Neural progenitor cell (in vitro differentiated cells): ENCODE results near the gene CHRNA4.

Experiments
- CTCF ChIP-seq: fragments of 200-600 bp; sonication (generic); IDR thresholded peaks from 2 replicates; pipeline ENCODE4 v1.5.1; 2017; ENCODE audit warnings: antibody characterized with exemption, mild to moderate bottlenecking
- EZH2 ChIP-seq: fragments of 200-600 bp; sonication (generic); IDR thresholded peaks from 2 replicates; pipeline ENCODE4 v1.6.1; 2017; ENCODE audit warnings: antibody characterized with exemption, mild to moderate bottlenecking, moderate library complexity

- TF ChIP-seq CTCF (no peak), EZH2 (no peak)
These were observed 34.6 kb upstream of the CHRNA4 start for GRCh38 chr20:63395723-63396122.
